Sigmoid colon (tissue), 4 donors: ENCODE data around the gene MROH8.

Experiments
- CTCF ChIP-seq, 4 experiments: fragments of 450-650 bp in 3 of 4; fragments of 200-600 bp in 1 of 4; IDR thresholded peaks; one replicate each; pipeline ENCODE4 v1.5.1; 2016 to 2019; ENCODE audit warnings: antibody characterized with exemption in 4 of 4, mild to moderate bottlenecking in 3 of 4, moderate library complexity in 2 of 4
- EP300 ChIP-seq, 4 donors: sonication (generic); formaldehyde crosslinking; IDR thresholded peaks; one replicate each; pipeline ENCODE4 v1.6.1; 2017; ENCODE audit warnings: antibody characterized with exemption in 4 of 4
- POLR2A ChIP-seq, 2 donors: fragments of 450-650 bp; IDR thresholded peaks; one replicate each; pipeline ENCODE4 v1.6.1; 2016; ENCODE audit warnings: antibody characterized with exemption in 2 of 2, mild to moderate bottlenecking in 2 of 2, moderate library complexity in 2 of 2
- POLR2AphosphoS5 ChIP-seq, 4 donors: sonication (generic); formaldehyde crosslinking; IDR thresholded peaks; one replicate each; pipeline ENCODE4 v1.6.1; 2017; ENCODE audit warnings: antibody characterized with exemption in 4 of 4

- no peak for TF ChIP-seq CTCF (IDR thresholded peaks at IDR 0.05)
- no peak for TF ChIP-seq POLR2A (IDR thresholded peaks at IDR 0.05)
- TF ChIP-seq POLR2AphosphoS5 (IDR thresholded peaks at IDR 0.05): no peak
- TF ChIP-seq EP300 (IDR thresholded peaks at IDR 0.05): no peak
Measured at GRCh38 chr20:37133952-37134351, 45.4 kb downstream of the MROH8 start.
